BE2C (cell line): Measurements from ENCODE around the gene NAMPT.
"Not testable (repeated sequence)": the region's sequence is repeated elsewhere in the genome, so short reads cannot be mapped to it uniquely, and the experiment has no call there.

Source experiments
- DNase-seq: peaks from one replicate; pipeline ENCODE4 v3.0.0-alpha.2; 2020
- H3K27me3 ChIP-seq: fragments of 250-450 bp; sonication (Bioruptor Pico); 2 replicates; pipeline ENCODE4 v1.5.1; 2020; ENCODE audit warnings: mild to moderate bottlenecking
- H3K36me3 ChIP-seq: fragments of 250-450 bp; sonication (Bioruptor Pico); 2 replicates; pipeline ENCODE4 v1.5.1; 2020; ENCODE audit warnings: mild to moderate bottlenecking
- H3K4me1 ChIP-seq: fragments of 250-450 bp; sonication (Bioruptor Pico); 2 replicates; pipeline ENCODE4 v1.5.1; 2020
- H3K4me3 ChIP-seq: 2 replicates; pipeline ENCODE4 v1.5.1; 2011; ENCODE audit warnings: low read depth, low read length
- H3K9me3 ChIP-seq: fragments of 250-450 bp; sonication (Bioruptor Pico); 2 replicates; pipeline ENCODE4 v1.5.1; 2020
- TF ChIP-seq, protein P1 (sequence below): IDR thresholded peaks from 2 replicates; pipeline ENCODE4 v1.5.1; 2012; ENCODE audit warnings: mild to moderate bottlenecking, low read depth, low read length

The NAMPT gene

DNA sequence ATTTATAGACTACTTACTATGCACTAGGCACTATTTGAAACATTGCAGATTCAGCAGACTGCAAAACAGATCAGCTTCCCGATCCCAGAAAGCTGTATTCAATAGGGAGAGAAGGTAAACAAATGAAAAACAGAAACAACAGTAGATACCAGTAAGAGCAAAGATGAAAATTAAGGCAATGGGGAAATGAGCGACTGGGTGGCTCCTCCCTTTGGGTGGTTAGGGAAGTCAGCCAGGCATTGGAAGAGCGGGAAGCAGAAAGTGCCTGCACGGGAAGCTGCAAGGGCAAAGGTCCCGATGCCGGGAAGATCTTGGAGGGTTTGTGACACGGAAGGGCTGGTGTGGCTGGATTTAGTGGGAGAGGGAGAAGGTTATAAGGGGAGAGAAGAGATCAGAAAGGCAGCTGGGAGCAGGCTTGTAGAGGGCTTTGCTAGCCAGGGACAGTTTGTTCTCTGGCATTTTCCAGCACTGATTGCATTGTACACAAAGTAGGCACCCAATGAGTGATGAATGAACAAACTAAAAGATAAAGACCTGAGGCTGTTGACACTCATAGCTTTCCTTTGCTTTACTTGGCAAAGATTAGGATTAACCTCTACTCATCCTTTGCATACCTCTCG is 67.8 kb downstream of the NAMPT start:
- H3K4me1 ChIP-seq, result no peaks in the 10 kb centered on the region
- H3K27me3 ChIP-seq, result no peaks in the 10 kb centered on the region
- H3K36me3 ChIP-seq, result no peaks in the 10 kb centered on the region
- DNase-seq, result no peak
- TF ChIP-seq, protein P1, sequence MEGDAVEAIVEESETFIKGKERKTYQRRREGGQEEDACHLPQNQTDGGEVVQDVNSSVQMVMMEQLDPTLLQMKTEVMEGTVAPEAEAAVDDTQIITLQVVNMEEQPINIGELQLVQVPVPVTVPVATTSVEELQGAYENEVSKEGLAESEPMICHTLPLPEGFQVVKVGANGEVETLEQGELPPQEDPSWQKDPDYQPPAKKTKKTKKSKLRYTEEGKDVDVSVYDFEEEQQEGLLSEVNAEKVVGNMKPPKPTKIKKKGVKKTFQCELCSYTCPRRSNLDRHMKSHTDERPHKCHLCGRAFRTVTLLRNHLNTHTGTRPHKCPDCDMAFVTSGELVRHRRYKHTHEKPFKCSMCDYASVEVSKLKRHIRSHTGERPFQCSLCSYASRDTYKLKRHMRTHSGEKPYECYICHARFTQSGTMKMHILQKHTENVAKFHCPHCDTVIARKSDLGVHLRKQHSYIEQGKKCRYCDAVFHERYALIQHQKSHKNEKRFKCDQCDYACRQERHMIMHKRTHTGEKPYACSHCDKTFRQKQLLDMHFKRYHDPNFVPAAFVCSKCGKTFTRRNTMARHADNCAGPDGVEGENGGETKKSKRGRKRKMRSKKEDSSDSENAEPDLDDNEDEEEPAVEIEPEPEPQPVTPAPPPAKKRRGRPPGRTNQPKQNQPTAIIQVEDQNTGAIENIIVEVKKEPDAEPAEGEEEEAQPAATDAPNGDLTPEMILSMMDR, result no peak
- no peak overlapping the region for H3K4me3 ChIP-seq
- H3K9me3 ChIP-seq, result no peaks in the 10 kb centered on the region

DNA sequence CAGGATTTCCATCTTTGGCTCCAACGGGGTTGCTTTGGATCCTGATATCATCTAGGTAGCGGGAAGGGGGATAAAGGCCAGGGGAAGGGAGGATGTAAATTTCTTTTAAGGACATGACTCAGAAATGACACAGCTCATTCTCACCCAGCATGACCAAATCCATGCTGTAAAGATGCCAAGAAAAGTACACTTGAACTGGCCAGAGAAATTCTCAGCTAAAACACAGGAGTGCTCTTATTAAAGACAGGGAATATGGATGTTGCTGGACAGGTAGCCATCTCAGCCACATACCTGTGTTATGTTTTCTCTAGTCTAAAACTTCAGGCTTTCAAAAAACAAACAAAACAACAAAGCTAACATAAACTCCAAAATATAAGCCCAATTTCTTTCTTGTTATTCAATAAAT is 68.3 kb downstream of the NAMPT start:
- H3K4me1 ChIP-seq, result no peaks in the 10 kb centered on the region
- TF ChIP-seq, protein P1, result no peak
- DNase-seq, result no peak
- no peaks in the 10 kb centered on the region for H3K9me3 ChIP-seq
- no peaks in the 10 kb centered on the region for H3K27me3 ChIP-seq
- no peaks in the 10 kb centered on the region for H3K36me3 ChIP-seq
- H3K4me3 ChIP-seq, result no peak overlapping the region

DNA sequence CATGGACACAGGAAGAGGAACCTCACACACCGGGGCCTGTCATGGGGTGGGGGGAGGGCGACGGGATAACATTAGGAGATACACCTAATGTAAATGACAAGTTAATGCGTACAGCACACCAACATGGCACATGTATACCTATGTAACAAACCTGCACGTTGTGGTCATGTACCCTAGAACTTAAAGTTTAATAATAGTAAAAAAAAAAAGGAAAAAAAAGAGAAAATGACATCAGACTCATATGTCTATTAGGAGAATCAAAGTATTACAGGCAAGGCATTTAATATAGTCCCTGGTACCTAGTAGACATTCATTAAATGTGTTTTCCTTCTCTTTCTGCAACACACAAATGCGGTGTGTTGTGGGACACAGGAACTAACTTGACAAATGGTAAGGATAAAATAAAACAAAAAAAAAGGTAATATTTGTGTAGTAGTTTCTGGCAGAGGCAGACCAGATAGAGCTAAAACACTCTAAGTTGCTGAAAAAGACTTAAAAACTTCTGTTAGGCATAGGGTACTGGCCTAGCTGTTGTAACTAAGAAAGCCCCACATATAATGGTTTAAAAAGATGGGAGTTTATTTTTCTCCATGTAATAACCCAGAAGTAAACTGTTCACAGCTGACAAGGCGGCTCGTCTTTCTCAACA is 68.8 kb downstream of the NAMPT start:
- TF ChIP-seq, protein P1, result no peak
- Histone ChIP-seq H3K4me3 (no peak overlapping the region), H3K9me3 (no peaks in the 10 kb centered on the region), H3K4me1 (no peaks in the 10 kb centered on the region), H3K27me3 (no peaks in the 10 kb centered on the region), H3K36me3 (no peaks in the 10 kb centered on the region)
- DNase-seq, result no peak

DNA sequence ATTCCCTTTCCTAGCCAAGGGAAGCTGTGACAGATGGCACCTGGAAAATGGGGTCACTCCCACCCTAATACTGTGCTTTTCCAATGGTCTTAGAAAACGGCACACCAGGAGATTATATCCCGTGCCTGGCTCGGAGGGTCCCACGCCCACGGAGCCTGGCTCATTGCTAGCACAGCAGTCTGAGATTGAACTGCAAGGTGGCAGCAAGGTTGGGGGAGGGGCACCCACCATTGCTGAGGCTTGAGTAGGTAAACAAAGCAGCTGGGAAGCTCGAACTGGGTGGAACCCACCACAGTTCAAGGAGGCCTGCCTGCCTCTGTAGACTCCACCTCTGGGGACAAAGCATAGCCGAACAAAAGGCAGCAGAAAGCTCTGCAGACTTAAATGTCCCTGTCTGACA is 75.8 kb downstream of the NAMPT start:
- not testable (repeated sequence) for H3K9me3 ChIP-seq, H3K27me3 ChIP-seq, DNase-seq, H3K36me3 ChIP-seq, H3K4me3 ChIP-seq, H3K4me1 ChIP-seq

DNA sequence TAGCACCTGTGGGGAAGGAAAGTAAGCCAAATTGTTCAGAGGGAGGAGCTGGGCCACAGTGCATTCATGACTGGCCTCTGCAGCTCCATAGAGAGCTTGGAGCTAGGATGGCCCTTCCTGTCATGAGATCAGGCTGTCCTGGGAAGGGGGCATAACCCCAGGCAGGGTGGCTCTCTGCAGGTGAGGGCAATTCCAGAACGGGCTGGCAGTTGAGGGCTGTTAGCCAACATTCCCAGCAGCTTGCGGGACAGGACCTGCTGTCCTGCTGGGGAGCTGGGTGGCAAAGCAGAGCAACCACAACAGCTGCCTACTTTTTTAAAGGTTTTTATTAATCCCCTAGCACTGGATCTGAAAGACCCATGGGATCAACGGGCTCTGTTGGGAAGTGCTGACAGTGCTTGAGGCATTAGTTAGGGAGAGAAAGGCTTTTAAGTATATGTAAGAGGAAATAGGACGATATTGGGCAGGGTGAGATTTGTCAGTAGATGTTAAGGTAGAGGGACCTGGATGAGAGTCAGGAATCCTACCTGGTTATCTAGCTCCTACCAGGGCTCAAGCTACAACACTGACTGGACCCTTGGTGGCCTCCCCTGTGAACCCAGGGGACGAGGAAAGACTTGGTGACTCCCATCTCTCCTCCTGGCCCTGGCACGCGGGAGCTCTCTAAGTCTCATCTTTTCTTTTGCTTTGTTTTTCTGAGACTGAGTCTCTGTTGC is 77.8 kb downstream of the NAMPT start:
- no peak for DNase-seq
- TF ChIP-seq, protein P1, result no peak
- peaks cover under 1% of the 10 kb centered on the region; the same call in 1 of the 2 replicates for H3K27me3 ChIP-seq
- no peaks in the 10 kb centered on the region for H3K9me3 ChIP-seq
- no peaks in the 10 kb centered on the region for H3K36me3 ChIP-seq
- no peak overlapping the region for H3K4me3 ChIP-seq
- no peaks in the 10 kb centered on the region for H3K4me1 ChIP-seq

DNA sequence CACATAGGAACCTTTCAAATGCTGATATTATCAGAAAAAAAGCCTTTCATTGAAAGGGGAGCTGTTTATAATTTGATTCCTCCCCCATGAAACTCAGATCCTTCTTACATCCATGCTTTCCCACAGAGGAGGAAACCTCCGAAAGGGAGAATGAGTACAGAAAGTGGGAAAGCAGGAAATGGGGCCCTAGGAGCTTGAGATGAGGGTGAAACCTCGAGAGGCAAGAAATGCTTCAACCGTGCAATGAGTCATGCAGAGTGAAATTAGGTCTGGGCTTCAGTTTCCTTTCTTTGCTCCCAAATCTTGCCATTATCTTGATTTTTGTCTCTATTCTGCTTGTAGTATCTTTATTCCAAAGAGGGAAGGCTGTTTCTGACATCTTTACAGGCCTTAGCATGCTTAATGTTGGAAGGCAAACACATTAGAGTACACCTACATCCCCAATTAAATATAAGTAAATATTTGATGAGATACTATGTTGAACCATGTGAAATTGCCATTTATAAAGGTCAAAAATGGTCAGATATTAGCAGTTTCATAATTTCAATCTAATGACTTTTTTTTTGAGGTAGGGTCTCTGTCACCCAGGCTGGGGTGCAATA is 79.1 kb downstream of the NAMPT start:
- DNase-seq, result no peak
- no peaks in the 10 kb centered on the region for H3K4me1 ChIP-seq
- TF ChIP-seq, protein P1, result no peak
- H3K36me3 ChIP-seq, result no peaks in the 10 kb centered on the region
- H3K27me3 ChIP-seq, result peaks cover 7% of the 10 kb centered on the region; the same call in 1 of the 2 replicates
- no peaks in the 10 kb centered on the region for H3K9me3 ChIP-seq
- H3K4me3 ChIP-seq, result no peak overlapping the region
